LNCaP clone FGC (cell line): ENCODE results near the gene CCNDBP1.

ENCODE experiments used
- DNase-seq: peaks from one replicate; pipeline ENCODE4 v3.0.0-alpha.2; 2011; ENCODE audit warnings: low read depth
- H3K4me3 ChIP-seq: 2 replicates; pipeline ENCODE4 v1.5.1; 2011; ENCODE audit warnings: mild to moderate bottlenecking, low read depth, low read length, control low read depth
- TF ChIP-seq, protein P1 (sequence below): IDR thresholded peaks from 2 replicates; pipeline ENCODE4 v1.5.1; 2012; ENCODE audit warnings: mild to moderate bottlenecking; ENCODE audit not compliant: control insufficient read depth, insufficient read depth; ENCODE audit errors: extremely low read depth

Gene CCNDBP1

DNA sequence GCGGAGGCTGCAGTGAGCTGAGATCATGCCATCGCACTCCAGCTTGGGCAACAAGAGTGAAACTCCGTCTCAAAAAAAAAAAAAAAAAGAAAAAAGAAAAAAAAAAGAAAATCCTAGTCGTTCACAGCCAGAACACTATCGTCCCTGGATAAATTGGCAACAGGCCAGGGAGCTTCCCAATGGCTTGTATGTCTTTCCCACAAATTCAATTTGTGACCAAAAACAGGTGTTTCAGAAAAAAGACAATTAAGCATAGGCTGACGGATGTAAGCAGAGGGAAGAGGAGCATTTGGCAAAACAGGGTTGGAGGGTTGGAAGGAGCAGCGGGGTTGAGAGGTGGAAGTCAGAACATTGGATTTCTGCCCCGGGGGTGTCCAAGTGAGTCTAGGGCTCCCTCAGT, 27.1 kb downstream of the CCNDBP1 start:
- TF ChIP-seq, protein P1, sequence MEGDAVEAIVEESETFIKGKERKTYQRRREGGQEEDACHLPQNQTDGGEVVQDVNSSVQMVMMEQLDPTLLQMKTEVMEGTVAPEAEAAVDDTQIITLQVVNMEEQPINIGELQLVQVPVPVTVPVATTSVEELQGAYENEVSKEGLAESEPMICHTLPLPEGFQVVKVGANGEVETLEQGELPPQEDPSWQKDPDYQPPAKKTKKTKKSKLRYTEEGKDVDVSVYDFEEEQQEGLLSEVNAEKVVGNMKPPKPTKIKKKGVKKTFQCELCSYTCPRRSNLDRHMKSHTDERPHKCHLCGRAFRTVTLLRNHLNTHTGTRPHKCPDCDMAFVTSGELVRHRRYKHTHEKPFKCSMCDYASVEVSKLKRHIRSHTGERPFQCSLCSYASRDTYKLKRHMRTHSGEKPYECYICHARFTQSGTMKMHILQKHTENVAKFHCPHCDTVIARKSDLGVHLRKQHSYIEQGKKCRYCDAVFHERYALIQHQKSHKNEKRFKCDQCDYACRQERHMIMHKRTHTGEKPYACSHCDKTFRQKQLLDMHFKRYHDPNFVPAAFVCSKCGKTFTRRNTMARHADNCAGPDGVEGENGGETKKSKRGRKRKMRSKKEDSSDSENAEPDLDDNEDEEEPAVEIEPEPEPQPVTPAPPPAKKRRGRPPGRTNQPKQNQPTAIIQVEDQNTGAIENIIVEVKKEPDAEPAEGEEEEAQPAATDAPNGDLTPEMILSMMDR: no peak
- H3K4me3 ChIP-seq: no peak overlapping the region
- DNase-seq: no peak

GRCh38 chr15:43212951-43213350, 27.7 kb downstream of the CCNDBP1 start:
- no peak overlapping the region for H3K4me3 ChIP-seq
- no peak for DNase-seq
- TF ChIP-seq, protein P1: no peak

- no peak for DNase-seq
- no peak overlapping the region for H3K4me3 ChIP-seq
- TF ChIP-seq, protein P1: no peak
Measured at GRCh38 chr15:43213466-43213865, 28.3 kb downstream of the CCNDBP1 start.

DNA sequence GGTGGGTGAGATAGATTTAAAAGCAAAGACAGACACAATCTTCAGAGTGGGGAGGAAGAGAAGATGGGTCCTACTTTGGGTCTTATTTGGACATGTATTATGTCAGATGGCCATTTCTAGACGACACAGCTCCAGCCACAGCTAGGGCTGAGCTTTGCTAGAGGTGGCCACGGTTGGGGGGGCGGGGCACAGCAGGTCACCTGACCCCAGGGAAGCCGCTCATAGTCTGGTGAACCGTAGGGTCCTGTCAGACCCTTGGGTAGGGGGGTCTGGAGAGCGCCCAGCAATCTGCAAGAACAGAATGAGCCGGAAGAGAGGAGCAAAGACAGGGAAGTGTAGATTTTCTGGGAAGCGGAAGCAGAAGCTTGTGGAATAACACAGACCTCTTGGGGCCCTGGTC, 29.0 kb downstream of the CCNDBP1 start:
- no peak for DNase-seq
- no peak overlapping the region for H3K4me3 ChIP-seq
- TF ChIP-seq, protein P1: no peak

DNA sequence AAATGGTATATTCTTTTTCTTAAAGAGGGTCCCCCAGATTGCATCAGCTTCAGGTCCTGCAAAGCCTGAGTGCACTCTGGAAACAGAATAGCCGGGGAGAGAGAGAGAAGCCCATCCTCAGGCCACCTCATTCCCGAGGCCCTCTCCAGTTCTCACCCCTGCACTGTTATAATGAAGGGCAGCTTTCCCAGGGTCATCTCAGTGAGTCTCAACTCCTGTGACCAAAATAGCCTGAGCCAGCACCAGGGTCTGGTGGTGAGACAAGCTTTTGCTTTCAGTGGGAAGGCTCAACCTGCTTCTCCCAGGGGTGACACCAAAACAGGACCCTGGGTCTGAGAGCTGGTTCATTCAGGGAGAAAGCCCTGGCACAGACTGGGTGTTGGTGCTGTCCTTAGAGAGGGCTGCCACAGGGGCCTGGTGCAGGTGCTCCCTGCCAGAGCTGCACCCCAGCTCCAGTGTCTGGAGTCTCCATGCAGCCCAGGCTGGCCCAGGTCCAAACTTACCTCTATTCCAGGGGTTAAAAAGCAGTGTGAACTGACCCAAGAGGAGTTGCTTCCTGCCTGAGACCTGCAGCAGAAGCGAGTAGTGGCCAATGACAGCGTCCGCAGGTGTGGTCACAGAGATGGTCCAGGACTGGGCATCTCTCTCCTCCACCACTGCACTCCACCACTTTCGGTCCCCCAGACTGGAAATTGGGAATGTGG, 29.5 kb downstream of the CCNDBP1 start:
- no peak overlapping the region for H3K4me3 ChIP-seq
- TF ChIP-seq, protein P1: no peak
- no peak for DNase-seq

DNA sequence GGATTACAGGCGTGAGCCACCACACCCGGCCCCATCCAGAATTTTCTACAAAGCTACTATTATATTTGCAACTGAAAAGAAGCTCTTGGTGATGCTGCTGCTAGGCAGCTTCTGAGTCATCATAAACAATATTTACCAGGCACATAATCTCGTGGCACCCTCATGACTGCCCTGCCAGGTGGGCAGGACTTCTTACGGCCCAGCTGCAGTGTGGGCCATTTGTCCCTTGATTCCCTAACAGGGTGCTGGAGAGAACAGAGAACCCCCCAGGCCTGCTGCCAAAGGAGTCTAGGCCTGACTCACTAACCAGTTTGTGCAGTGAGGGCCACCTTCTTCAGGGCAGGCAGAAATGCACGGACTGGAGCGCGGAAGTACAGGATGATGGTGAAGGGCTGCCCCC, 30.8 kb downstream of the CCNDBP1 start:
- TF ChIP-seq, protein P1: no peak
- no peak for DNase-seq
- no peak overlapping the region for H3K4me3 ChIP-seq
